Transverse colon (tissue), 4 donors: ENCODE results near the gene TMBIM6.

Source experiments
- CTCF ChIP-seq, 5 experiments: fragments of 200-600 bp in 3 of 5; fragments of 450-650 bp in 2 of 5; sonication (generic) in 3 of 5; IDR thresholded peaks; 1 replicate in 2 of 5; 2 replicates in 3 of 5; pipeline ENCODE4 v1.5.1; 2016 to 2017; ENCODE audit warnings: antibody characterized with exemption in 5 of 5, inconsistent platforms in 3 of 5, mild to moderate bottlenecking in 2 of 5, moderate library complexity in 1 of 5
- EP300 ChIP-seq: sonication (generic); formaldehyde crosslinking; IDR thresholded peaks from one replicate; pipeline ENCODE4 v1.6.1; 2017; ENCODE audit warnings: antibody characterized with exemption, low read depth
- POLR2A ChIP-seq: fragments of 450-650 bp; IDR thresholded peaks from one replicate; pipeline ENCODE4 v1.6.1; 2016; ENCODE audit warnings: antibody characterized with exemption, mild to moderate bottlenecking, moderate library complexity
- POLR2AphosphoS5 ChIP-seq, 3 donors: sonication (generic); formaldehyde crosslinking; IDR thresholded peaks; one replicate each; pipeline ENCODE4 v1.6.1; 2016; ENCODE audit warnings: antibody characterized with exemption in 3 of 3

GRCh38 chr12:49809381-49809905 is 68.1 kb downstream of the TMBIM6 start:
- TF ChIP-seq CTCF (IDR thresholded peaks at IDR 0.05) (no peak), POLR2A (no peak), POLR2AphosphoS5 (IDR thresholded peaks at IDR 0.05) (no peak), EP300 (no peak)
